H1 (cell line): ENCODE measurements around the gene WDR6. TPM values are rescaled to one million over a fixed set of nuclear protein-coding genes. Genes with fewer than 3 reads are reported as not detected.

Source experiments
- CHD7 ChIP-seq: fragments of 300-600 bp; sonication (generic); IDR thresholded peaks from 2 replicates; pipeline ENCODE4 v1.7.1; 2012; ENCODE audit warnings: low read length, moderate library complexity, mild to moderate bottlenecking, inconsistent platforms; ENCODE audit not compliant: insufficient replicate concordance
- EZH2 ChIP-seq: fragments of 200-600 bp; sonication (generic); IDR thresholded peaks from 2 replicates; pipeline ENCODE4 v1.7.1; 2012; ENCODE audit warnings: low read depth, mild to moderate bottlenecking, moderate library complexity, low read length, inconsistent platforms; ENCODE audit not compliant: severe bottlenecking
- GABPA ChIP-seq: IDR thresholded peaks from 2 replicates; pipeline ENCODE4 v1.6.1; 2011; ENCODE audit warnings: mild to moderate bottlenecking, low read length, moderate library complexity, borderline replicate concordance; ENCODE audit not compliant: insufficient read depth
- HDAC6 ChIP-seq: IDR thresholded peaks from one replicate; pipeline ENCODE4 v1.7.1; 2012; ENCODE audit warnings: low read depth, mild to moderate bottlenecking, inconsistent platforms, low read length, moderate library complexity
- KDM5A ChIP-seq: fragments of 200-600 bp; IDR thresholded peaks from 2 replicates; pipeline ENCODE4 v1.7.1; 2012; ENCODE audit warnings: mild to moderate bottlenecking, low read length, inconsistent platforms, mixed read lengths
- RAD21 ChIP-seq, 2 experiments: IDR thresholded peaks in 1 of 2; conservative IDR thresholded peaks in 1 of 2; 2 replicates each; pipeline ENCODE4 v1.6.1; 2011; ENCODE audit warnings: low read depth in 2 of 2, low read length in 2 of 2, improper control_type of control experiment in 1 of 2, inconsistent platforms in 1 of 2, mild to moderate bottlenecking in 1 of 2, moderate library complexity in 1 of 2
- SIN3A ChIP-seq, 2 experiments: IDR thresholded peaks in 1 of 2; conservative IDR thresholded peaks in 1 of 2; 2 replicates each; pipeline ENCODE4 v1.6.1; 2011 to 2012; ENCODE audit warnings: low read length in 2 of 2, improper control_type of control experiment in 1 of 2, low read depth in 1 of 2, mild to moderate bottlenecking in 1 of 2
- polyA plus RNA-seq, 7 experiments: library from polyadenylated mRNA; depleted of rRNA in 3 of 7; stranded (reverse) in 5 of 7; unstranded in 2 of 7; fragments of >200 nt in 5 of 7; fragments of 200-250 nt in 2 of 7; gene quantifications; 1 replicate in 5 of 7; 2 replicates in 1 of 7; 4 replicates in 1 of 7; pipeline versions ENCODE4 v1.2.1 to v1.2.3, GENCODE V29; 2011 to 2013; ENCODE audit warnings: missing spikeins in 2 of 7, mixed read lengths in 2 of 7
- total RNA-seq: library from RNA; stranded (reverse); fragmentation: NEBNext Ultra II Directional; extraction: Animal tissue kit (Norgen Biotek cat#: 25700); gene quantifications from 2 replicates; pipeline ENCODE4 v1.2.1, GENCODE V29; 2021
- TF ChIP-seq, protein P1 (sequence below): IDR thresholded peaks from 2 replicates; pipeline ENCODE4 v1.6.1; 2012; ENCODE audit warnings: low read length, inconsistent platforms
- TF ChIP-seq, protein P2 (sequence below): IDR thresholded peaks from 2 replicates; pipeline ENCODE4 v1.6.1; 2012; ENCODE audit warnings: inconsistent platforms

The WDR6 gene
- total and polyA plus RNA-seq, 2 of the 8 experiments (the other 6 are each of a cell fraction or from before 2014, with no cell fraction given): 180 to 257 TPM

- TF ChIP-seq CHD7: no peak
- TF ChIP-seq KDM5A: no peak
- TF ChIP-seq, protein P1, sequence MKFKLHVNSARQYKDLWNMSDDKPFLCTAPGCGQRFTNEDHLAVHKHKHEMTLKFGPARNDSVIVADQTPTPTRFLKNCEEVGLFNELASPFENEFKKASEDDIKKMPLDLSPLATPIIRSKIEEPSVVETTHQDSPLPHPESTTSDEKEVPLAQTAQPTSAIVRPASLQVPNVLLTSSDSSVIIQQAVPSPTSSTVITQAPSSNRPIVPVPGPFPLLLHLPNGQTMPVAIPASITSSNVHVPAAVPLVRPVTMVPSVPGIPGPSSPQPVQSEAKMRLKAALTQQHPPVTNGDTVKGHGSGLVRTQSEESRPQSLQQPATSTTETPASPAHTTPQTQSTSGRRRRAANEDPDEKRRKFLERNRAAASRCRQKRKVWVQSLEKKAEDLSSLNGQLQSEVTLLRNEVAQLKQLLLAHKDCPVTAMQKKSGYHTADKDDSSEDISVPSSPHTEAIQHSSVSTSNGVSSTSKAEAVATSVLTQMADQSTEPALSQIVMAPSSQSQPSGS: no peak
- no peak for TF ChIP-seq HDAC6
- TF ChIP-seq, protein P2, sequence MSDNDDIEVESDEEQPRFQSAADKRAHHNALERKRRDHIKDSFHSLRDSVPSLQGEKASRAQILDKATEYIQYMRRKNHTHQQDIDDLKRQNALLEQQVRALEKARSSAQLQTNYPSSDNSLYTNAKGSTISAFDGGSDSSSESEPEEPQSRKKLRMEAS: no peak
- no peak for TF ChIP-seq SIN3A (conservative IDR thresholded peaks at IDR 0.05 in 1 of 2, IDR thresholded peaks at IDR 0.05 in 1 of 2; ENCODE audit: low read depth in 1 of 2, low read length in 2 of 2)
- no peak for TF ChIP-seq GABPA
- TF ChIP-seq RAD21 (IDR thresholded peaks at IDR 0.05 in 1 of 2, conservative IDR thresholded peaks at IDR 0.05 in 1 of 2; ENCODE audit: low read depth in 2 of 2, low read length in 2 of 2): no peak
- TF ChIP-seq EZH2: no peak
Observed at GRCh38 chr3:49053543-49053942, 46.4 kb downstream of the WDR6 start (continued).
